ENCODE data around the gene UST.

UST gene

DNA sequence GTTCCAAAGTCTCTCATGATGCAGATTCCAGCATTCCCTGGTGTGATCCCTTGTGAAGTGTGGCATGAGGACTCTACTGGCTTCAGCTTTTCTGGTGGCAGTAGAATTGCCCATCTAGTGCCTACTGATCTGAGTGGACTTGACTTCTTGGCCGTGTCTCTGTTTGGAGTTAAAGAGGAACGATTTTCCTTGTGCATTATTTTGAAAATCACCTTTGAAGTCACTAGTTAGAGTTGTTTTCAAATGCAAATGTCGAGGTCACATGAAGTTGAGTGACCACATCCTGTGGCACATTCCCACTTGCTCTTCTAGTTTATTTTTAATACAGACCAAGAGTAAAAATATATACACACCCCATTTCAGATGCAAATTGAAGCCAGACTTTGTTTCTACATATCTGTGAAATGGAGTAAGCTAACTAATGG is 300.0 kb downstream of the UST start:
- no peak for DNase-seq

DNA sequence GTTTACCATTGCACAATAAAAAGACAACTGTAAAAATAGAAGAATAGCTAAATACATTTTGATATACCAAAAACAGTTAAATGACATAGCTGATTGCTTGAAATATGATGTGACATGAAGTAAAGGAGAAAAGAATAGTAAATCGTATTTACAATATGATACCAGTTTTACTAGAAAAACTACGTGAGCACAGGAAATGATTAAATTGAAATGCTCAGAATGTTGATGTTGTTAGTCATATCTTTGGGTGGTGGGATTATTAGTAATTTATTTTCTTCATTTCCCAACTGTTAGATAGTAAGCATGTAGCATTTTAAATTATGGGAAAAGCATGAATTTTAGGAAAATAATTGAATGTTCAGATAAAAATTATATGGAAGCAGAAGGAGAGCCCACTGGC is 302.4 kb downstream of the UST start:
- no peak for DNase-seq

- no peak for DNase-seq
These were observed 303.3 kb downstream of the UST start for GRCh38 chr6:149050160-149050559.

DNA sequence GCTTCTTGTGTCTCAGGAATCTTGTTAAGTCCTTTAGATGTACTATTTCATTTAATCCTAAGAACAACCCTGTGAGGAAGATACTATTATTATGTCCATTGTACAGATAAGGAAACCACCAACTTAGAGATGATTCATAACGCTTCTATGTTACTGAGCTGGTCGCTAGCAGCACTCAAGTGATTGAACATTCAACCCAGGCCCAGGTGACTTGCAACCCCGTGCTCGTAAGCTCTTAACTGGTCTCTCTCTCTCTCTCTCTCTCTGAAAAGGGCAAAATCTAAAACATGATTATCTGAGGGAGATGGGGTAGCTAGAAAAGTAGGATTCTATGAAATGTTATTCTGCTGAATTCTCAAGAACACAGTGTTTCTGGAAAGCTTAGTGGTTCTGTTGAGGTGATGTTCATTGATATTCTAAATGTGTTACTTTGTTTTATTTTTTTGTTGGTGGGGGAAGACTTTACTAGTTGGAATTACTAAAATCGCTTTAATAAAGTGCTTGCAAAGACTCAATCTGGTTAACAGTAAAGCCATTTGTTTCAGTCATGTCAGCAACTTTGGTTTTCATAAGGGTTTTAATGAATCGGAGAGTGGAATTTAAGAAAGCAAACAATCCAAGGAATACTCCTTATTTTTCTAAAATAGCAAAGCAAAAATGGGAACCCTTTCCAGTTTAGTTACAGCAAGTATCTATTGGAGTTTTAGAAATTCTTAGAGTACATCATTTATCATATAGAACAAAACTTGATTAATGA is 305.7 kb downstream of the UST start:
- DNase-seq, result no peak

GRCh38 chr6:149053848-149054558 is 307.2 kb downstream of the UST start:
- no peak for DNase-seq

DNA sequence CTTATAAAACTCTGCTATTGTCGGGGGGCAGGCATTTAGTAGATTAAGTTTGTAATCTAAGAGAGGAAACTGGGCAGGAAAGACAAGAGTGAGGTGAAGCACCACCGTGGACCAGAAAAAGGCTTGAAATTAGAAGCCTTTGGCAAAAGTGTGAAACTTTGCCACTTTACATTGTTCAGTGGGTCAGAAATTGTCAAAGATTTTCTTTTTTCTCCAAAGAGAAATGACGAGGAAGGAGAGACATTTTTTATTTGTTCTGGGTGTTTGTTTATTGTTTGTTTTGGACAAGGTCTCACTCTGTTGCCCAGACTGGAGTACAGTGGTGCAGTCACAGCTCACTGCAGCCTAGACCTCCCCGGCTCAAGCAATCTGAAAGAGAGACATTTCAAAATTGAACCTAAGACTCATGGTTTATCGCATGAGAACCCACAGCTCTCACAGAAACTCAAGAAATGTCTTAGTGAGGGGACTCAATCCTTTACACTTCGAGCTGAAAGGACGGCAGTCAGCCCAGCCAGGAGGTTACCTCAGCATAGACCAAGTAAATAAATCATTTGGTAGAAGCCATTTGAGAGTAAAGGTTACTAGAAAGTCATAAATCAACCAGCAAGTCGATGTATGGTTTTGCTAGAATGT is 307.8 kb downstream of the UST start:
- DNase-seq, result no peak

DNA sequence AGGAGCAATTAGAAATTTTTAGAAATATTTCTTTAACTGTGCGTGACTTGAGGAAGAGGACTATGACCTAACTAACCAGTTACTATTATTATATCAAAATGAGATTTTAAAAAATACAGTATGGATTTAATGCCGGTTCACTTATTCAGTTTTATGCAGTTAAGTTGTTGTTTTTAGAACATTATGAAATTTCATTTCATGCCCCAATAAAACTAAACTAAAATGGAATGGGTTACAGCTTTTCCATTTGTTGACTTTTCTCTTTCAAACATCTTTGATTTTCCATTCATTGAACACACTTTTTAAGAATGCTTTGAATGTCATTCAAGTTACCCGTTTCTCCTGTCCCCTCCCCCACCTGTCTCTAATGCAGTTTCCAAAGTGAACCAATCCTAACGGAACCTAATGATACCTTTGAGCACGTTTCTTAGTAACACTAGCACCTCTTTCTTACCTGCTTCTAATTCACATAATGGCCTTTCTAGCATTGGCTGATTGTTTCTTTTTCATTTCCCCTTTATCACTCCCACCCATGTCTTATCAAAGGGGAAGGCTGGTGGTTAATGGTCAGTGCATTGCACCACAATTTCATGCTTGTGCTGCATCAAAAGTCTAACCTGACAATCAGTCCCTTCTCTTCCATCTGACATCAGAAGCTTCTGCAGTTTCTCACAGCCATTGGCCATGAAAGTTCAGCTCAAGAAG is 308.5 kb downstream of the UST start:
- DNase-seq, result no peak

DNA sequence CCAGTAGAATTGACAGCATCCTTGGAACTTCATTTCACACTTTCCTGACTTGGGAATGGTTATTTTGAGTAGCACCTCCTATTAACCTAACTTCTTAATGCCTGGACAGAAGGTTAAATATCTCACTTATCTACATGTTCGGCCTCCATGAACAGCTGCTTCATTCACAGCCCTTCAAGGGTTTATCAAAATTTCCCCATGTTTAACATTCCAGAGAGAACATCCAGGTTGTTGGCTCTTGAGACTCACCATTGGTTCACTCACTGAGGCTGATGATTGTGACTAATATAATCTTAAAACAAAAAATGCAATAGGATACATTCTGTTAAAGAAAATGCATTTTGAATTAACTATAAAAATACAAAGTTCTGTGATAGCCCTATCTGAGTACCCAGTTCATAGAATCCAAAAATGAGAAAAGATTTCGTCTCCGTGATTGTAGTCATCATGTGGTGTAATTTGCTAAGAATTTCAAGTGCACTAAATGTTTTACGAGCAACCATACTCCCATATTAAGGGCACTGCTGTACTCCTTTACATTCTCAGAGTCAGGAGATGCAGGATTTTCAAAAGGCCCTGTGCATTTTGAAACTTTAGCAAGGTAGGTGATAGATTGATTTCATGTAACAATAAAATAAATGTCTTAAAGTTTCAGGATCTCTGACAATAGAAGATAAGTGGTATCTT is 310.1 kb downstream of the UST start:
- no peak for DNase-seq

GRCh38 chr6:149057464-149057840 is 310.6 kb downstream of the UST start:
- no peak for DNase-seq

DNA sequence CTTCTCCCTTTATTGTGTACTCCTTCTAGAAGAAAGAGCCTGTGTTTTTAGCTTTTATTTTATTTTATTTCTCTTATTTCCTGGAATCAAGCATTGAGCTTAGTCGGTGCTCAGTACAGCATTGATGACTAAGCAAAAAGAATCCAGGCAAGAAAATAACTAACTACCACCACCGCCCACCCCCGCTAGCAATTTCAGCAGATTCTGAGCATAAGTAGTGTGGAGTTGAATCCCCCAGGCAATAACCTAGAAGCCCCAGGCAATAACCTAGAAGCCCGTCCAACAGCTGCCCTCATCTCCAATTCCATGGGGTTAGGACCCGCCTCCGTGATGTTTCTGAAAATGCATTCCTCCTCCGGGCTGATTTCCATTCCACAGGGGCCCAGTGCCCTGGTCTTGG is 312.7 kb downstream of the UST start:
- DNase-seq, result no peak

DNA sequence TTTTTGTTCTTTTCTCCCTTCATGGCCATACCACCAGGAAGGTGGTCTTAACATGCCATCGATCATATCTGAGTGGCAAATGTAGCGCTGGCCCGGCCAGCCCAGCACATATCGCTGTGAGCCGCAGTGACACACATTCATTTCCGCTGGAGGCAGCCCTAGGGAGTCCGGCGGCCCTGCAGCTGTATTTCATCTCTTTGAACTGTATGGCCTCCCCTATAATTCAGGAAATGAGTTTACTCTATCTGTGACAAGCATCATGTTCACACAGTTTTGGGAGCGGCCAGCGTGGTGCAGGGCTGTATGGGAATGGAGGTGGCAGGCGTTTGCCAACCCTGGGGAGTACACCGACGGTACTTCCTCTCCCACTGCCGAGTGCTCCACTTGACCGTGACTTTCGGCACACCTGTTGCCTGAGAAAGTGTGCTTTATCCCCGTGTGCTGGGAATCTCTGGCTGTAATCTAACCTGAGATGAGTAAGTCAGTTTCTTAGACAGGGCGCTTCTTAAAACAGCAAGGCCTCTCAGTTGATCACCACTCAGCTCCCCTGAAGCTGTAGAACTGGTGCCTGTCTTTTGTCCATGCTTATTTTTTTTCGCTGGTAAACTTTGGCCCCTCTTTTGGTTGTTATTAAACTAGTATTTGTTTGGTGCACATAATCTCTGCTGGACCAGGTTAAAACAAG is 313.6 kb downstream of the UST start:
- DNase-seq, result peak; percentile 71 to 73

- DNase-seq, result no peak
These were observed 314.3 kb downstream of the UST start for GRCh38 chr6:149060985-149061760.

DNA sequence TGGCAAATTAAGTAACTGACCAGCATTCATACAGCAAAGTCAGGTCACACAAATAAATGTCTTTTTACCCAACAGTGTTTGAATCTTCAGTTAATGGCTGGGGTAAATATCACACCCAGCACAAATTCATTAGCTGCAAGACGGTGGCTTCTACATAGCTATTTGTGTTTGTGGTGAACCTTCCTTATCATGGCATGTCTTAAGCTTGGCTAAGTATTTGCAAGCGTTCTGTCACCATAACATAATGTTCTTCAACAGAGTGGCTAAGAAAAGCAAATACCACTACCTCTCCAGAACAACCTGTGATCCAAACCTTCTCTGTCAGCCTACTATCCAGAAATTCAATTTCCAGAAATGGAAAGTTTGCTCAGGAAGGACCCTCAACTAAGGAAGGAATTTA is 315.1 kb downstream of the UST start:
- DNase-seq, result no peak

DNA sequence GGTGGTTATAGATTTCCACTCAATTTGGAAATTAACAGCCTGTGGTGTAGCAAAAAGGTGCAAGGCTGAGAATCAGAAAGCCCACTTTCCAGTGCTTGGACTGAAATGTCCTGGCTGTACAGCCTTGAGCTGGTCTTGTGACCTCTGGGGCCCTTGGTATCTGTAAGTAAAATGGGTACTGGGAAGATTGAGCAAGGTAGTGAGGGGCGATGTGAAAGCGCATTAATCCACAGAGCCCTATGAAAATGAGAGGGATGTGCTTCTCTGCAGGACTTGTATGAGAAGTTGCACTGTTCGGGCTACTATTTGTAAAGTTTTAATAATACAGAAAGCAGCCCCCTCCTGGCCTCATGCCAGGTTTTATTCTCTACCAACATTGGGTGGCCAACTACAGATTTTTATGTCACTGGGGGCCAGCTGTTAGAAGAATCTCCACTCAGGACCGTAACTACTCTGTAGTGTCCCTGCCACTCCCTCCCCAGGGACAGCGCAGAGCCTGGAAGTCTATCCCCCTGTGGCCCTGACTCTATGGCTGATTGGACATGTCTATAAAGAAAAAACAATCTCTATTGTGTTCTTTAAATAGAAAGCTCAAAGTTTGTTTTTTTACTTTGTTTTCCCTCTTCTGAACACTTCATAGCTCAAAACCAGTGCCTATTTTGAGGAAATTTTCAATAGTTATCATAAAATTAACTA is 316.0 kb downstream of the UST start:
- no peak for DNase-seq

- DNase-seq, result no peak
These were observed 316.6 kb downstream of the UST start for GRCh38 chr6:149063468-149063867.

DNA sequence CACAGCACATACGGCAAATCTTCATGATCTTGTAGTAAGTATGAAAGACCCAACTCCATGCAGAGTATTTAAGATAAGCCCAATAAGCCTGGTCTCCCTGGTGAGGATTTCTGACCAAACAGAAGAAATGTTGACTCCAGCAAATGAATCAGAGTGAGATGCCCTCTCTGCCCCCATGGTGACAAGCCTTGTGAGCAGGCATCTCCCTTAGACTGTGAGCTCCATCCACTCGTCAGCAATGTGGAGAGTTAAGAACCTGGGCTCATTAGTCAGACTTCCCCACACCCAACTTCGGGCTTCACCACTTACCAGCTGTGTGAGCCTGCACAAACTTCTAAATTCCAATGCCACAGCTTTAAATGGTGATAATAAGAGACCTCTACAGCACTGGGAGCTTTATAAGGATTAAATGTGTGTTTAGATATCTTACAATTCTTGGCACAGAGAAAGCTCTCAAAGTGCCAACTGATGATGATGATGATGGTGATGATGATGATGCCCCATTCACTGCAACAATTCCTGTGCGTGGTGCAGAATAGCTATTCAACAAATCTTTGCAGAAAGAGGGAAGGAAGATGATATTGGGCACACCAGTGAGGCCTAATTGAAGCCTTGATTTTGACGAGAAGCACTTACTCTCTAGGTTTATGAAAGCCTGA is 317.3 kb downstream of the UST start:
- DNase-seq, result no peak

DNA sequence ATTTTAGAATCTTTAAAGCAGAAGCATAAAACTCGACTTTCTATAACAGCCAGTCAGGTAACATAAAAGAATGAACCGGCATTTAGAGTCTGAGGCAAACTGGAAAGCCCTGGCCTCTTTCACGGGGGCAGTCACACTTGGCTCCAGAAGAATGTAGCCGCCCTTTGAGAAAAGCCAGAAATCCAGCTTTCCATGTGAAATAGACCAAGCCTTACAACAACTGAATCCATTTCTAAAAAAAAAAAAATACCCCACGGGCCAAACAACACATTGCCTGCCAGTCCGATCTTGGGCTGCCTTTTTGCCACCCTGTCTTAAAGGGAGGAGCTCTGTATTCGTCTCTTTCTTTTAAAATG is 317.8 kb downstream of the UST start:
- DNase-seq, result no peak

DNA sequence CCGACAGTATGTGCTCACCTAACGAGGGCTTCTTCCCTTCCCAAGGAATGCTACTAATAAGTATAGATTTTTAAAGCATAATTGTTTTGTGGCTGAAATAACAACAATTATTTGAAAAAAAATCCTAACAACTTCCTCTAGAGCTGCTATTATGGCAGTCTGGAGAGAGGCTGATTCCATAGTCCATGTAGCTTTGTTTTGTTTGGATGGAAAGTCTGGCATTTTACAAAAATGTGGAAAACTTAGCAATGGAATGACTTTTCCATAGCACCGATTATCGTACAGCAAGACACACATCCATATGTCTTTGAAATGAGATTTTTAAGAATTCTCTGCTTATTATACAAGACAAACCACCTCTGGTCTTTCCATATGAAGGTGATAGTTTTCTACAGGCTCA is 318.3 kb downstream of the UST start:
- DNase-seq, result no peak

GRCh38 chr6:149065658-149066556 is 319.1 kb downstream of the UST start:
- DNase-seq, result peak in 1 of 2 experiments; percentile 43

Measured in activated T-cell treated with anti-CD3 and anti-CD28 coated beads, Interleukin-2, amount 50 U/mL, for 48 hours (primary cell).